Measurements from ENCODE around the gene PHF20.

DNA sequence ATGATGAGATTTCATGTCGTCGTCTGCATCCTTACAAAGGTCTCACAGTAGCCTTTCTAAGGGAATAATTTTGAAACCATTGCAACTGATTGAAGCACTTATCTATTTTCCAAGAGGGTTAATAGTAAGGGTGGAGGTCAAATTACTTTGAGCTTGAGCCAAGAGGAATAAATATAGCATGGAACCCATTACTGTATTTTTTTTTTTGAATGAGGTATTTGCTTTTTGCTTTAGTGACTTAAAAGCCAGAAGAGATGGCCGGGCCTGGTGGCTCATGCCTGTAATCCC is 104.2 kb downstream of the PHF20 start:
- TF ChIP-seq RFX5 (IDR thresholded peaks at IDR 0.05; ENCODE audit: low read depth, low read length) (no peak), ATF7 (IDR thresholded peaks at IDR 0.05) (no peak), ATF7 (CRISPR knock-in tag; IDR thresholded peaks at IDR 0.05) (no peak), YY1 (IDR thresholded peaks at IDR 0.05; ENCODE audit: insufficient read depth, insufficient replicate concordance, low read depth, low read length) (no peak), POLR2A (IDR thresholded peaks at IDR 0.05; ENCODE audit: insufficient read depth in 1 of 2, low read depth in 2 of 2, low read length in 2 of 2) (no peak), FOXO1 (CRISPR knock-in tag; IDR thresholded peaks at IDR 0.05) (no peak)
- TF ChIP-seq, protein P1, sequence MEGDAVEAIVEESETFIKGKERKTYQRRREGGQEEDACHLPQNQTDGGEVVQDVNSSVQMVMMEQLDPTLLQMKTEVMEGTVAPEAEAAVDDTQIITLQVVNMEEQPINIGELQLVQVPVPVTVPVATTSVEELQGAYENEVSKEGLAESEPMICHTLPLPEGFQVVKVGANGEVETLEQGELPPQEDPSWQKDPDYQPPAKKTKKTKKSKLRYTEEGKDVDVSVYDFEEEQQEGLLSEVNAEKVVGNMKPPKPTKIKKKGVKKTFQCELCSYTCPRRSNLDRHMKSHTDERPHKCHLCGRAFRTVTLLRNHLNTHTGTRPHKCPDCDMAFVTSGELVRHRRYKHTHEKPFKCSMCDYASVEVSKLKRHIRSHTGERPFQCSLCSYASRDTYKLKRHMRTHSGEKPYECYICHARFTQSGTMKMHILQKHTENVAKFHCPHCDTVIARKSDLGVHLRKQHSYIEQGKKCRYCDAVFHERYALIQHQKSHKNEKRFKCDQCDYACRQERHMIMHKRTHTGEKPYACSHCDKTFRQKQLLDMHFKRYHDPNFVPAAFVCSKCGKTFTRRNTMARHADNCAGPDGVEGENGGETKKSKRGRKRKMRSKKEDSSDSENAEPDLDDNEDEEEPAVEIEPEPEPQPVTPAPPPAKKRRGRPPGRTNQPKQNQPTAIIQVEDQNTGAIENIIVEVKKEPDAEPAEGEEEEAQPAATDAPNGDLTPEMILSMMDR (CRISPR knock-in tag; IDR thresholded peaks at IDR 0.05), result no peak
- TF ChIP-seq, protein P2, sequence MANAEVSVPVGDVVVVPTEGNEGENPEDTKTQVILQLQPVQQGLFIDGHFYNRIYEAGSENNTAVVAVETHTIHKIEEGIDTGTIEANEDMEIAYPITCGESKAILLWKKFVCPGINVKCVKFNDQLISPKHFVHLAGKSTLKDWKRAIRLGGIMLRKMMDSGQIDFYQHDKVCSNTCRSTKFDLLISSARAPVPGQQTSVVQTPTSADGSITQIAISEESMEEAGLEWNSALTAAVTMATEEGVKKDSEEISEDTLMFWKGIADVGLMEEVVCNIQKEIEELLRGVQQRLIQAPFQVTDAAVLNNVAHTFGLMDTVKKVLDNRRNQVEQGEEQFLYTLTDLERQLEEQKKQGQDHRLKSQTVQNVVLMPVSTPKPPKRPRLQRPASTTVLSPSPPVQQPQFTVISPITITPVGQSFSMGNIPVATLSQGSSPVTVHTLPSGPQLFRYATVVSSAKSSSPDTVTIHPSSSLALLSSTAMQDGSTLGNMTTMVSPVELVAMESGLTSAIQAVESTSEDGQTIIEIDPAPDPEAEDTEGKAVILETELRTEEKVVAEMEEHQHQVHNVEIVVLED (CRISPR knock-in tag; IDR thresholded peaks at IDR 0.05; ENCODE audit: borderline replicate concordance), result no peak
- TF ChIP-seq, protein P3, sequence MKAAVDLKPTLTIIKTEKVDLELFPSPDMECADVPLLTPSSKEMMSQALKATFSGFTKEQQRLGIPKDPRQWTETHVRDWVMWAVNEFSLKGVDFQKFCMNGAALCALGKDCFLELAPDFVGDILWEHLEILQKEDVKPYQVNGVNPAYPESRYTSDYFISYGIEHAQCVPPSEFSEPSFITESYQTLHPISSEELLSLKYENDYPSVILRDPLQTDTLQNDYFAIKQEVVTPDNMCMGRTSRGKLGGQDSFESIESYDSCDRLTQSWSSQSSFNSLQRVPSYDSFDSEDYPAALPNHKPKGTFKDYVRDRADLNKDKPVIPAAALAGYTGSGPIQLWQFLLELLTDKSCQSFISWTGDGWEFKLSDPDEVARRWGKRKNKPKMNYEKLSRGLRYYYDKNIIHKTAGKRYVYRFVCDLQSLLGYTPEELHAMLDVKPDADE (CRISPR knock-in tag; IDR thresholded peaks at IDR 0.05), result no peak
